Natural killer cell treated with Interleukin-12 subunit alpha and Interleukin-12 subunit beta and Interleukin-15 and Interleukin-18, amount 100 ng/mL, for 72 hours (primary cell): ENCODE results near the gene B4GALT3. TPM values are rescaled to one million over a fixed set of nuclear protein-coding genes. Genes with fewer than 3 reads are reported as not detected.

Experiments
- ATAC-seq, 2 donors: fragments of 150-1000 bp; cut with Tn5 transposase in 1 of 2; sonication (Bioruptor Pico), chemical (Tn5 transposase) in 1 of 2; 2 replicates each; pipeline ENCODE4 v1.10.0; 2021
- DNase-seq: peaks from one replicate; pipeline ENCODE4 v3.0.0; 2022; ENCODE audit warnings: low spot score
- H3K27ac Mint-ChIP-seq, 2 donors: 1 replicate in 1 of 2; 2 replicates in 1 of 2; pipeline ENCODE4 v1.8.0; 2022; ENCODE audit warnings: mixed read lengths in 2 of 2, mild to moderate bottlenecking in 1 of 2, moderate library complexity in 1 of 2
- H3K27me3 Mint-ChIP-seq, 2 donors: 1 replicate in 1 of 2; 2 replicates in 1 of 2; pipeline ENCODE4 v1.8.0; 2022; ENCODE audit warnings: mixed read lengths in 2 of 2
- H3K36me3 Mint-ChIP-seq: one replicate; pipeline ENCODE4 v1.8.0; 2022; ENCODE audit warnings: mixed read lengths
- H3K4me1 Mint-ChIP-seq, 2 donors: 1 replicate in 1 of 2; 2 replicates in 1 of 2; pipeline ENCODE4 v1.8.0; 2022; ENCODE audit warnings: low read depth in 2 of 2, mixed read lengths in 2 of 2, mild to moderate bottlenecking in 1 of 2
- H3K4me3 Mint-ChIP-seq: one replicate; pipeline ENCODE4 v1.8.0; 2022; ENCODE audit warnings: mixed read lengths
- H3K9me3 Mint-ChIP-seq: 2 replicates; pipeline ENCODE4 v1.8.0; 2022; ENCODE audit warnings: mixed read lengths
- total RNA-seq, 2 donors: library from RNA; stranded (reverse); gene quantifications; one replicate each; pipeline ENCODE4 v1.2.3, GENCODE V29; 2022

Gene B4GALT3
- total RNA-seq, 2 donors from 2014 or later = 61.7 to 75.0 TPM

- peaks cover 33% of the 10 kb centered on the region for H3K36me3 Mint-ChIP-seq
Measured at GRCh38 chr1:161171191-161171590, 6.1 kb downstream of the B4GALT3 start.

GRCh38 chr1:161168906-161169305, 8.4 kb downstream of the B4GALT3 start:
- Mint-ChIP-seq H3K4me1 (peaks cover 44 to 53% of the 10 kb centered on the region in 2 donors), H3K9me3 (no peaks in the 10 kb centered on the region), H3K36me3 (peaks cover 26% of the 10 kb centered on the region), H3K4me3 (peak overlapping the region; percentile 92), H3K27ac (no peak overlapping the region), H3K27me3 (no peaks in the 10 kb centered on the region)
- DNase-seq (no peak), ATAC-seq (no peak)

More at GRCh38 chr1:161171191-161171590, 6.1 kb downstream of the B4GALT3 start:
- Mint-ChIP-seq H3K27me3 (no peaks in the 10 kb centered on the region), H3K9me3 (no peaks in the 10 kb centered on the region), H3K4me1 (peaks cover 44 to 56% of the 10 kb centered on the region in 2 donors), H3K4me3 (no peak overlapping the region), H3K27ac (peak overlapping the region; percentile 33 to 58)
- no peak for ATAC-seq
- DNase-seq = no peak

GRCh38 chr1:161166669-161167548, 10.4 kb downstream of the B4GALT3 start:
- H3K36me3 Mint-ChIP-seq = peaks cover 11% of the 10 kb centered on the region
- H3K9me3 Mint-ChIP-seq = no peaks in the 10 kb centered on the region
- peaks cover 45 to 47% of the 10 kb centered on the region in 2 donors for H3K4me1 Mint-ChIP-seq
- peak; percentile 0 for ATAC-seq
- H3K27me3 Mint-ChIP-seq = no peaks in the 10 kb centered on the region
- H3K27ac Mint-ChIP-seq = peak overlapping the region; percentile 92
- H3K4me3 Mint-ChIP-seq = peak overlapping the region; percentile 92
- DNase-seq = no peak

- Mint-ChIP-seq H3K4me1 (peaks cover 44 to 53% of the 10 kb centered on the region in 2 donors), H3K36me3 (peaks cover 8% of the 10 kb centered on the region), H3K4me3 (peak within 1 kb of the TSS; percentile 92), H3K27ac (peak within 1 kb of the TSS; percentile 92), H3K9me3 (no peaks in the 10 kb centered on the region), H3K27me3 (no peaks in the 10 kb centered on the region)
- DNase-seq (peak; percentile 98), ATAC-seq (peak; percentile 97 to 98)
Measured at GRCh38 chr1:161165742-161166668, 11.3 kb downstream of the B4GALT3 start, which contains the start of gene PPOX. TSS of gene PPOX (plus strand) at chr1:161166426. CDS start at chr1:161166848, 422 bp downstream.

- Mint-ChIP-seq H3K4me3 (peak overlapping the region; percentile 92), H3K27ac (peak overlapping the region; percentile 92), H3K9me3 (no peaks in the 10 kb centered on the region), H3K4me1 (peaks cover 47 to 52% of the 10 kb centered on the region in 2 donors), H3K36me3 (peaks cover 5% of the 10 kb centered on the region), H3K27me3 (no peaks in the 10 kb centered on the region)
- ATAC-seq (no peak), DNase-seq (no peak)
Measured at GRCh38 chr1:161164901-161165610, 12.3 kb downstream of the B4GALT3 start.

- Mint-ChIP-seq H3K4me1 (peaks cover 47 to 52% of the 10 kb centered on the region in 2 donors), H3K36me3 (peaks cover 5% of the 10 kb centered on the region), H3K4me3 (peak overlapping the region; percentile 25), H3K9me3 (no peaks in the 10 kb centered on the region), H3K27me3 (no peaks in the 10 kb centered on the region), H3K27ac (peak overlapping the region; percentile 92)
- DNase-seq (no peak), ATAC-seq (no peak)
Measured at GRCh38 chr1:161163793-161164192, 13.5 kb downstream of the B4GALT3 start.

GRCh38 chr1:161162806-161163205, 14.5 kb downstream of the B4GALT3 start:
- peaks cover 47 to 51% of the 10 kb centered on the region in 2 donors for H3K4me1 Mint-ChIP-seq
- peaks cover 10% of the 10 kb centered on the region for H3K36me3 Mint-ChIP-seq
- H3K27ac Mint-ChIP-seq = peak overlapping the region; percentile 9 to 92
- H3K27me3 Mint-ChIP-seq = no peaks in the 10 kb centered on the region
- DNase-seq (no peak), ATAC-seq (no peak)
- H3K4me3 Mint-ChIP-seq = no peak overlapping the region
- no peaks in the 10 kb centered on the region for H3K9me3 Mint-ChIP-seq

GRCh38 chr1:161162052-161162451, 15.3 kb downstream of the B4GALT3 start:
- peaks cover 16% of the 10 kb centered on the region for H3K36me3 Mint-ChIP-seq
- H3K27ac Mint-ChIP-seq = peak overlapping the region in 1 of 2 donors; percentile 29
- no peaks in the 10 kb centered on the region for H3K27me3 Mint-ChIP-seq
- H3K9me3 Mint-ChIP-seq = no peaks in the 10 kb centered on the region
- DNase-seq (no peak), ATAC-seq (no peak)
- peaks cover 48 to 49% of the 10 kb centered on the region in 2 donors for H3K4me1 Mint-ChIP-seq
- no peak overlapping the region for H3K4me3 Mint-ChIP-seq

GRCh38 chr1:161161652-161162051, 15.7 kb downstream of the B4GALT3 start:
- Mint-ChIP-seq H3K36me3 (peaks cover 19% of the 10 kb centered on the region), H3K9me3 (no peaks in the 10 kb centered on the region), H3K4me1 (peaks cover 47 to 48% of the 10 kb centered on the region in 2 donors), H3K27me3 (no peaks in the 10 kb centered on the region), H3K4me3 (peak overlapping the region; percentile 84), H3K27ac (peak overlapping the region in 1 of 2 donors; percentile 29)
- DNase-seq = no peak
- ATAC-seq = no peak

- Mint-ChIP-seq H3K36me3 (peaks cover 20% of the 10 kb centered on the region), H3K4me3 (peak overlapping the region; percentile 84), H3K27ac (peak overlapping the region; percentile 13 to 69), H3K9me3 (no peaks in the 10 kb centered on the region), H3K4me1 (peaks cover 42 to 43% of the 10 kb centered on the region in 2 donors), H3K27me3 (no peaks in the 10 kb centered on the region)
- no peak for DNase-seq
- ATAC-seq = no peak
Measured at GRCh38 chr1:161160671-161161145, 16.6 kb downstream of the B4GALT3 start.

GRCh38 chr1:161159913-161160243, 17.4 kb downstream of the B4GALT3 start:
- H3K4me1 Mint-ChIP-seq = peaks cover 42 to 46% of the 10 kb centered on the region in 2 donors
- peak overlapping the region; percentile 84 for H3K4me3 Mint-ChIP-seq
- H3K9me3 Mint-ChIP-seq = no peaks in the 10 kb centered on the region
- DNase-seq (no peak), ATAC-seq (no peak)
- peaks cover 28% of the 10 kb centered on the region for H3K36me3 Mint-ChIP-seq
- no peaks in the 10 kb centered on the region for H3K27me3 Mint-ChIP-seq
- peak overlapping the region; percentile 69 to 70 for H3K27ac Mint-ChIP-seq

GRCh38 chr1:161159087-161159912, 18.0 kb downstream of the B4GALT3 start, which contains the start of gene USP21:
TSS of gene USP21 (plus strand) at chr1:161159500. CDS start at chr1:161160641, 1,141 bp downstream.
- H3K27me3 Mint-ChIP-seq = no peaks in the 10 kb centered on the region

More at GRCh38 chr1:161159087-161159912, 18.0 kb downstream of the B4GALT3 start, which contains the start of gene USP21:
- peaks cover 31% of the 10 kb centered on the region for H3K36me3 Mint-ChIP-seq
- H3K9me3 Mint-ChIP-seq = no peaks in the 10 kb centered on the region
- H3K4me3 Mint-ChIP-seq = peak within 1 kb of the TSS; percentile 84
- peak within 1 kb of the TSS; percentile 69 to 70 for H3K27ac Mint-ChIP-seq
- ATAC-seq (peak; percentile 96 to 97), DNase-seq (peak; percentile 93)
- peaks cover 43 to 49% of the 10 kb centered on the region in 2 donors for H3K4me1 Mint-ChIP-seq
